Fibroblast of lung (primary cell): ENCODE data around the gene SPATA22. TPM values are rescaled to one million over a fixed set of nuclear protein-coding genes. Genes with fewer than 3 reads are reported as not detected.

Experiments
- DNase-seq, 2 donors: peaks; one replicate each; pipeline versions ENCODE4 v3.0.0 to v3.0.0-alpha.2; 2010; ENCODE audit warnings: low read depth in 2 of 2
- H2AFZ ChIP-seq: 2 replicates; pipeline ENCODE4 v1.5.1; 2012; ENCODE audit warnings: low read length, control low read depth, inconsistent platforms
- H3K27ac ChIP-seq: 2 replicates; pipeline ENCODE4 v1.5.1; 2011; ENCODE audit warnings: low read length, control low read depth; ENCODE audit not compliant: insufficient read depth
- H3K27me3 ChIP-seq: 2 replicates; pipeline ENCODE4 v1.5.1; 2011; ENCODE audit warnings: mild to moderate bottlenecking, low read length; ENCODE audit not compliant: control insufficient read depth, insufficient read depth
- H3K36me3 ChIP-seq: 2 replicates; pipeline ENCODE4 v1.5.1; 2011; ENCODE audit warnings: low read length; ENCODE audit not compliant: control insufficient read depth, insufficient read depth
- H3K4me1 ChIP-seq: 2 replicates; pipeline ENCODE4 v1.5.1; 2011; ENCODE audit warnings: low read length; ENCODE audit not compliant: control insufficient read depth, insufficient read depth; ENCODE audit errors: extremely low read depth
- H3K4me2 ChIP-seq: 2 replicates; pipeline ENCODE4 v1.5.1; 2011; ENCODE audit warnings: low read length, control low read depth; ENCODE audit not compliant: insufficient read depth; ENCODE audit errors: extremely low read depth
- H3K4me3 ChIP-seq, 4 experiments: fragments of 200-600 bp in 1 of 4; sonication (generic) in 1 of 4; replicated peaks in 1 of 4; 2 replicates each; pipeline ENCODE4 v1.5.1; 2011 to 2016; ENCODE audit warnings: low read length in 4 of 4, low read depth in 3 of 4, mild to moderate bottlenecking in 3 of 4, control low read depth in 2 of 4, inconsistent platforms in 1 of 4, mixed read lengths in 1 of 4; ENCODE audit not compliant: insufficient read depth in 1 of 4; ENCODE audit errors: control extremely low read depth in 1 of 4
- H3K79me2 ChIP-seq: 2 replicates; pipeline ENCODE4 v1.5.1; 2012; ENCODE audit warnings: mild to moderate bottlenecking, low read length, inconsistent platforms; ENCODE audit not compliant: control insufficient read depth, insufficient read depth
- H3K9ac ChIP-seq: 2 replicates; pipeline ENCODE4 v1.5.1; 2011; ENCODE audit warnings: mild to moderate bottlenecking, low read length, control low read depth; ENCODE audit not compliant: insufficient read depth
- H3K9me3 ChIP-seq: 2 replicates; pipeline ENCODE4 v1.5.1; 2012; ENCODE audit warnings: low read depth, low read length; ENCODE audit not compliant: control insufficient read depth, insufficient read depth
- H4K20me1 ChIP-seq: 2 replicates; pipeline ENCODE4 v1.5.1; 2011; ENCODE audit warnings: low read length; ENCODE audit not compliant: control insufficient read depth, insufficient read depth; ENCODE audit errors: extremely low read depth
- EZH2 ChIP-seq: IDR thresholded peaks from 2 replicates; pipeline ENCODE4 v1.5.1; 2012; ENCODE audit warnings: low read length, control low read depth, mild to moderate bottlenecking; ENCODE audit errors: missing control alignments
- polyA plus RNA-seq, 2 donors: library from polyadenylated mRNA; depleted of rRNA in 1 of 2; stranded (reverse) in 1 of 2; unstranded in 1 of 2; fragments of >200 nt; gene quantifications; 2 replicates each; pipeline ENCODE4 v1.2.1, GENCODE V29; 2011 to 2012; ENCODE audit warnings: missing spikeins in 1 of 2
- total RNA-seq: library from RNA; depleted of rRNA; stranded (reverse); fragments of >200 nt; gene quantifications from 2 replicates; pipeline ENCODE4 v1.2.1, GENCODE V29; 2014
- TF ChIP-seq, protein P1 (sequence below), 2 donors: IDR thresholded peaks in 1 of 2; conservative IDR thresholded peaks in 1 of 2; 1 replicate in 1 of 2; 2 replicates in 1 of 2; pipeline ENCODE4 v1.5.1; 2011 to 2012; ENCODE audit warnings: low read length in 2 of 2, control low read depth in 1 of 2, inconsistent platforms in 1 of 2, low read depth in 1 of 2, mild to moderate bottlenecking in 1 of 2

Gene SPATA22
- total and polyA plus RNA-seq, 2 donors (not counting 1 experiment from before 2014, with no cell fraction given) = 0.17 to 0.33 TPM

DNA sequence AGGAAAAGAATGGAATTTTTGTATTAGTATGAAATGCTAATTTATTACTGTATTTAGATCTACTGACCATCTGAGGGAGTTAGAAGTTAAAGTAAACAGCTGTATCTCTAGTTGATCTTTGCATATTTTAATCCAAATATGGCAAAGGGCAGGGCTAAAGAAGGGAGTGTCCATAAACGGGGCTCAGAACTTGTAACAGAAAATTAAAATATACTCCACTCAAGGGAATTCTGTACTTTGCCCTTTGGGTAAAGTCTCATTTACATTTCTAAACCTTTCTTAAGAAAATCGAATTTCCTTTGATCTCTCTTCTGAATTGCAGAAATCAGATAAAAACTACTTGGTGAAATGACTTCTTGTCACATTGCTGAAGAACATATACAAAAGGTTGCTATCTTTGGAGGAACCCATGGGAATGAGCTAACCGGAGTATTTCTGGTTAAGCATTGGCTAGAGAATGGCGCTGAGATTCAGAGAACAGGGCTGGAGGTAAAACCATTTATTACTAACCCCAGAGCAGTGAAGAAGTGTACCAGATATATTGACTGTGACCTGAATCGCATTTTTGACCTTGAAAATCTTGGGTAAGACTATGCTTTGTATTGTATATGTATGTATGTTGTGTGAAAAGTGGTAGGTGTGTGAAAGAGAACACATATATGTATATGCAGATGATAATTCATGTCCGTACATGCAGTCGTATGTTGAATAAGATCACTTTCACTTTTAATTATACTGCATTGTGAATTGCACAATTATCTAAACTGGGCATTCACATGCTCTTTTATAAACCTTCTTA, 4.4 kb upstream of the SPATA22 start, which contains the start of gene ASPA:
TSS of gene ASPA (plus strand) at position 186 of the 799 bp plus-strand sequence. CDS start at position 349, 163 bp downstream.
- peak within 1 kb of the TSS; percentile 77 for H3K4me2 ChIP-seq
- H3K27ac ChIP-seq = peak within 1 kb of the TSS; percentile 43
- H2AFZ ChIP-seq = peak within 1 kb of the TSS; percentile 72
- H3K9me3 ChIP-seq = no peaks in the 10 kb centered on the region
- peak within 1 kb of the TSS; percentile 53 to 87 (median 60) for H3K4me3 ChIP-seq
- H3K36me3 ChIP-seq = no peaks in the 10 kb centered on the region
- no peaks in the 10 kb centered on the region for H3K27me3 ChIP-seq
- no peak for TF ChIP-seq EZH2
- TF ChIP-seq, protein P1, sequence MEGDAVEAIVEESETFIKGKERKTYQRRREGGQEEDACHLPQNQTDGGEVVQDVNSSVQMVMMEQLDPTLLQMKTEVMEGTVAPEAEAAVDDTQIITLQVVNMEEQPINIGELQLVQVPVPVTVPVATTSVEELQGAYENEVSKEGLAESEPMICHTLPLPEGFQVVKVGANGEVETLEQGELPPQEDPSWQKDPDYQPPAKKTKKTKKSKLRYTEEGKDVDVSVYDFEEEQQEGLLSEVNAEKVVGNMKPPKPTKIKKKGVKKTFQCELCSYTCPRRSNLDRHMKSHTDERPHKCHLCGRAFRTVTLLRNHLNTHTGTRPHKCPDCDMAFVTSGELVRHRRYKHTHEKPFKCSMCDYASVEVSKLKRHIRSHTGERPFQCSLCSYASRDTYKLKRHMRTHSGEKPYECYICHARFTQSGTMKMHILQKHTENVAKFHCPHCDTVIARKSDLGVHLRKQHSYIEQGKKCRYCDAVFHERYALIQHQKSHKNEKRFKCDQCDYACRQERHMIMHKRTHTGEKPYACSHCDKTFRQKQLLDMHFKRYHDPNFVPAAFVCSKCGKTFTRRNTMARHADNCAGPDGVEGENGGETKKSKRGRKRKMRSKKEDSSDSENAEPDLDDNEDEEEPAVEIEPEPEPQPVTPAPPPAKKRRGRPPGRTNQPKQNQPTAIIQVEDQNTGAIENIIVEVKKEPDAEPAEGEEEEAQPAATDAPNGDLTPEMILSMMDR (conservative IDR thresholded peaks at IDR 0.05 in 1 of 2, IDR thresholded peaks at IDR 0.05 in 1 of 2; ENCODE audit: low read depth in 1 of 2, low read length in 2 of 2) = no peak
- H3K79me2 ChIP-seq = no peaks in the 10 kb centered on the region
- H3K9ac ChIP-seq = no peak within 1 kb of the TSS
- DNase-seq = peak in 1 of 2 donors; percentile 68
- H4K20me1 ChIP-seq = no peaks in the 10 kb centered on the region
- H3K4me1 ChIP-seq = no peaks in the 10 kb centered on the region

DNA sequence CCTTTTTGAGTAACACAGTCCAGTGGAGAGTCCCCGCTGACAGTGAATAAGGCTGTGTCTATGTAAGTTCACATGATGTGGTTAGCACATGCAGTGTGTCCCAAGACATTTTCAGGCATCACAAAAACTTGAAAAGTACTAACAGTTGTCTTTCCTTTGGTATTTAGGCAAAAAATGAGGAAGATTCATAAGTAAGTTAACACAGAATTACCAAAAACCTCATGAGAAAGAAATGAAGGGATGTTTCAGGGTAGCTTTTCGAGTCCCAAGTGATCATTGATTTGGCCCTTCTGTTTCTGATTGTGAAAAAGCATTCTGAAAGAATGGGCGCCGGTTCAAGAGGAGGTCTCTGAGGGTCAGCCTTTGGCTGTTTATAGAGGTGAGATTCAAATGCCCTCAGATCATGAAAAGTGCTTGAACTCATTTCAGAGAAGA, 3.6 kb upstream of the SPATA22 start:
- Histone ChIP-seq H2AFZ (no peak overlapping the region), H3K9ac (no peak overlapping the region)

DNA sequence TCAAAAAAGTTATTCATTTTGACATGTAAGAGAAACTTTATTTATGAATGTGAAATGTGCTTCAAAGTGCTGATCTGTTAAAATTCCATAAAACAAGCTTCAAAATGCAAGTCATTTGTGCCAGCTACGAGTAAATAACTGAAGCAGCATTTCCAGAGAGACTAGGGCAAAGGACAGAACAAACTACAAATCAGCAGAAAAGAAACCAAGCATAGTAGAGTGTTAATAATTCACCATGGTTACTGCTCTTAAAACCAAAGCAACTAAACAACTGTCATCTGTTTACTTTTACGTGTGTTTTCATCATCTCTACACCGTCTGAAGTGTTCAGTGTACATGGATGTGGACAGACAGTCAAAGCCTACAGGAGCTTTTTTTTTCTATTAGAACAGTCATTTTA, 2.6 kb upstream of the SPATA22 start:
- peak overlapping the region; percentile 37 for H2AFZ ChIP-seq
- DNase-seq = peak in 1 of 2 donors; percentile 81
- no peak overlapping the region for H3K27ac ChIP-seq
- H3K79me2 ChIP-seq = no peaks in the 10 kb centered on the region
- no peak overlapping the region for H3K4me2 ChIP-seq
- H3K9me3 ChIP-seq = no peaks in the 10 kb centered on the region
- no peaks in the 10 kb centered on the region for H3K36me3 ChIP-seq
- H3K4me1 ChIP-seq = no peaks in the 10 kb centered on the region
- no peak overlapping the region for H3K9ac ChIP-seq
- no peaks in the 10 kb centered on the region for H3K27me3 ChIP-seq
- TF ChIP-seq, protein P1 (conservative IDR thresholded peaks at IDR 0.05 in 1 of 2, IDR thresholded peaks at IDR 0.05 in 1 of 2; ENCODE audit: low read depth in 1 of 2, low read length in 2 of 2) = no peak
- no peak for TF ChIP-seq EZH2
- no peaks in the 10 kb centered on the region for H4K20me1 ChIP-seq
- H3K4me3 ChIP-seq = no peak overlapping the region

More for the DNA sequence above, 3.6 kb upstream of the SPATA22 start:
- no peak for DNase-seq
- no peaks in the 10 kb centered on the region for H3K79me2 ChIP-seq
- H4K20me1 ChIP-seq = no peaks in the 10 kb centered on the region
- no peaks in the 10 kb centered on the region for H3K4me1 ChIP-seq
- H3K4me2 ChIP-seq = no peak overlapping the region
- peak overlapping the region in 1 of 4 experiments; percentile 61 for H3K4me3 ChIP-seq
- TF ChIP-seq EZH2 = no peak
- TF ChIP-seq, protein P1 (conservative IDR thresholded peaks at IDR 0.05 in 1 of 2, IDR thresholded peaks at IDR 0.05 in 1 of 2; ENCODE audit: low read depth in 1 of 2, low read length in 2 of 2) = no peak
- H3K27me3 ChIP-seq = no peaks in the 10 kb centered on the region
- H3K27ac ChIP-seq = no peak overlapping the region
- H3K9me3 ChIP-seq = no peaks in the 10 kb centered on the region
- H3K36me3 ChIP-seq = no peaks in the 10 kb centered on the region
